PC-9 (cell line): ENCODE results near the gene TRMT1.

Experiments
- EZH2 ChIP-seq: fragments of 200-600 bp; sonication (generic); IDR thresholded peaks from 2 replicates; pipeline ENCODE4 v1.8.0; 2017; ENCODE audit warnings: antibody characterized with exemption, low read depth
- TF ChIP-seq, protein P1 (sequence below): fragments of 200-600 bp; sonication (generic); conservative IDR thresholded peaks from 2 replicates; pipeline ENCODE4 v1.6.1; 2017; ENCODE audit warnings: mixed run types, antibody characterized with exemption, mild to moderate bottlenecking, moderate library complexity

DNA sequence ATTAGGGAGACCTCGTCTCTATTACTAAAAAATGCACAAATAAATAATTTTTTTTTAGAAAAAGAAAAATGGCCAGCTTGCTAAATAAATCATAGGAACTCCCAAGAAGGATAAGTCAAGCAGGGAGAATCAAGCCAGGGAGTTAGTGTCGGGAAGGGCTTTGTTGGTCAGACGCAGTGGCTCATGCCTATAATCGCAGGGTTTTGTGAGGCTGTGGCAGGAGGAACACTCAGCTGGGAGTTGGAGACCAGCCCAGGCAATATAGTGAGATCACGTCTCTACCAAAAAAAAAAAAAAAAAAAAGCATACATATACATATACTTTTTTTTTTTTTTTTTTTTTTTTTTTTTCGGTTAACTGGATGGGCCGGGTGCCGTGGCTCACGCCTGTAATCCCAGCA, 10.5 kb upstream of the TRMT1 start:
- TF ChIP-seq, protein P1, sequence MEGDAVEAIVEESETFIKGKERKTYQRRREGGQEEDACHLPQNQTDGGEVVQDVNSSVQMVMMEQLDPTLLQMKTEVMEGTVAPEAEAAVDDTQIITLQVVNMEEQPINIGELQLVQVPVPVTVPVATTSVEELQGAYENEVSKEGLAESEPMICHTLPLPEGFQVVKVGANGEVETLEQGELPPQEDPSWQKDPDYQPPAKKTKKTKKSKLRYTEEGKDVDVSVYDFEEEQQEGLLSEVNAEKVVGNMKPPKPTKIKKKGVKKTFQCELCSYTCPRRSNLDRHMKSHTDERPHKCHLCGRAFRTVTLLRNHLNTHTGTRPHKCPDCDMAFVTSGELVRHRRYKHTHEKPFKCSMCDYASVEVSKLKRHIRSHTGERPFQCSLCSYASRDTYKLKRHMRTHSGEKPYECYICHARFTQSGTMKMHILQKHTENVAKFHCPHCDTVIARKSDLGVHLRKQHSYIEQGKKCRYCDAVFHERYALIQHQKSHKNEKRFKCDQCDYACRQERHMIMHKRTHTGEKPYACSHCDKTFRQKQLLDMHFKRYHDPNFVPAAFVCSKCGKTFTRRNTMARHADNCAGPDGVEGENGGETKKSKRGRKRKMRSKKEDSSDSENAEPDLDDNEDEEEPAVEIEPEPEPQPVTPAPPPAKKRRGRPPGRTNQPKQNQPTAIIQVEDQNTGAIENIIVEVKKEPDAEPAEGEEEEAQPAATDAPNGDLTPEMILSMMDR = no peak
- TF ChIP-seq EZH2 = no peak
